Measurements from ENCODE around the gene MPV17L2. TPM values are rescaled to one million over a fixed set of nuclear protein-coding genes. Genes with fewer than 3 reads are reported as not detected.

MPV17L2 gene
- total and polyA plus RNA-seq, 2 donors (not counting 1 experiment from before 2014, with no cell fraction given), result 8.6 to 23.0 TPM

DNA sequence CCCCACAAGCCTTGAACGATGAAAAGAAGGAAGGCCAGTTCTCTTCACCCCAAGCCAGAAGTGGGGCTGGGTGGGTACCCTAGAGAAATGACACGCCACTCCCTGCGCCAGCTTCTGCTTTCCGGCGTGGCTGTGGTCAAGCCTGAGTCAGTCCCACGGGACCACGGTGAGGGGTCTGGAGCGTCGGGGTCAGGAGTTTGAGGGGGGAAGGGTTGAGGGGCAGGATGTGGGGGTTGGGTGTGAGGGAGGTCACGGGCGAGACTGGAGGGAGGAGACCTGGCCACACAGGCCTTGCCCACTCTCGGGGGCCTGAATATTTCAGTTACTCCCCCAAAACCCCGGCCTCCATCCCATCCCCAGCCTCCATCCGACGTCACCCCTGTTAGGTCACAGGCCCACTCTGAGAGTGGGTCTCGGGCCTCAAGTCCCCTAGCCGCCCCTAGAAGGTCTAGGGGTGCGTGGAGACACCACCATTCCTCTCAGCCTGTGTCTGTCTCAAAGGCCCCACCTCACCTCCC, 19.9 kb upstream of the MPV17L2 start:
- peaks cover 0 to 14% (median 0%) of the 10 kb centered on the region in 3 donors for H3K9me3 ChIP-seq (ENCODE audit: control extremely low read depth in 1 of 3, control insufficient read depth in 2 of 3, insufficient read depth in 1 of 3, low read length in 2 of 3)
- WGBS (ENCODE audit: insufficient coverage), result 4% methylated on average over 11 of the region's 18 CpGs
- peaks cover 41% of the 10 kb centered on the region for H3K79me2 ChIP-seq (ENCODE audit: control insufficient read depth, insufficient read depth, low read length)
- POLR2A ChIA-PET, result interaction anchor here (0.5 to 5.6 kb wide), 12 partner anchors 8 to 239 kb away, joined by 3 to 45 read pairs (median 6); partner anchors contain the start of genes ARRDC2, JUND, MPV17L2 and RAB3A
- no peaks in the 10 kb centered on the region for H3K9me3 Mint-ChIP-seq (ENCODE audit: insufficient read depth)
- peak overlapping the region; percentile 94 for H3K4me3 Mint-ChIP-seq
- intact Hi-C loops (cut with micrococcal nuclease), result loop anchor here (1.0 to 5.0 kb wide), 6 partner anchors 8 to 151 kb away; partner anchors contain the start of genes MAST3 and RAB3A
- H3K27me3 Mint-ChIP-seq, result no peaks in the 10 kb centered on the region
- peak overlapping the region; percentile 97 to 99 for H3K27ac ChIP-seq (ENCODE audit: low read length in 2 of 2)
- H3K4me1 ChIP-seq (ENCODE audit: control insufficient read depth in 2 of 2, insufficient read depth in 2 of 2, low read length in 2 of 2), result peaks cover 78 to 92% of the 10 kb centered on the region in 2 donors
- no peaks in the 10 kb centered on the region for H3K27me3 ChIP-seq (replicated peaks in 1 of 4; ENCODE audit: control extremely low read depth in 1 of 4, control insufficient read depth in 3 of 4, insufficient read depth in 4 of 4, low read length in 3 of 4)
- CTCF ChIA-PET, result interaction anchor here (0.7 to 1.6 kb wide), 4 partner anchors 19 to 69 kb away, joined by 3 to 18 read pairs (median 4); partner anchors contain the start of gene MPV17L2
- H3K4me3 ChIP-seq (ENCODE audit: control extremely low read depth in 1 of 5, extremely low read depth in 1 of 5, insufficient read depth in 1 of 5, low read depth in 2 of 5, low read length in 4 of 5), result peak overlapping the region in 4 of 5 experiments; percentile 78 to 97 (median 85)
- peaks cover 40% of the 10 kb centered on the region for H4K20me1 ChIP-seq (ENCODE audit: control insufficient read depth, insufficient read depth, low read length, poor library complexity, severe bottlenecking)
- DNase-seq (no peak), ATAC-seq (ENCODE audit: low read depth) (peak; percentile 34)
- H3K36me3 ChIP-seq (replicated peaks in 1 of 2; ENCODE audit: control extremely low read depth in 1 of 2, control insufficient read depth in 1 of 2, extremely low read depth in 1 of 2, insufficient read depth in 2 of 2, low read length in 1 of 2), result peaks cover 11 to 33% of the 10 kb centered on the region in 2 experiments
- peak overlapping the region; percentile 96 for H3K9ac ChIP-seq (ENCODE audit: low read length)
- peaks cover 85% of the 10 kb centered on the region for H3K4me1 Mint-ChIP-seq
- peak overlapping the region; percentile 83 for H3K4me2 ChIP-seq (replicated peaks; ENCODE audit: low read depth, low read length, poor library complexity, severe bottlenecking)
- H3K27ac Mint-ChIP-seq, result peak overlapping the region; percentile 98
- no peak for TF ChIP-seq CTCF (IDR thresholded peaks at IDR 0.05)
- no peak for TF ChIP-seq EZH2 (IDR thresholded peaks at IDR 0.05; ENCODE audit: borderline replicate concordance, insufficient read depth, low read depth, low read length, poor library complexity, severe bottlenecking)
- peak overlapping the region; percentile 53 for H2AFZ ChIP-seq (ENCODE audit: insufficient read depth, low read depth, low read length, poor library complexity, severe bottlenecking)
